Jurkat, Clone E6-1 (cell line): ENCODE results near the gene EDAR.
A peak's percentile ranks its signal among the peaks of the same experiment; 100 is the strongest.

Source experiments
- DNase-seq: peaks from one replicate; pipeline ENCODE4 v3.0.0-alpha.2; 2011; ENCODE audit warnings: low read depth, low spot score
- H3K4me3 ChIP-seq: 2 replicates; pipeline ENCODE4 v1.5.1; 2011; ENCODE audit warnings: mild to moderate bottlenecking, low read length, control low read depth, moderate library complexity

The EDAR gene

DNA sequence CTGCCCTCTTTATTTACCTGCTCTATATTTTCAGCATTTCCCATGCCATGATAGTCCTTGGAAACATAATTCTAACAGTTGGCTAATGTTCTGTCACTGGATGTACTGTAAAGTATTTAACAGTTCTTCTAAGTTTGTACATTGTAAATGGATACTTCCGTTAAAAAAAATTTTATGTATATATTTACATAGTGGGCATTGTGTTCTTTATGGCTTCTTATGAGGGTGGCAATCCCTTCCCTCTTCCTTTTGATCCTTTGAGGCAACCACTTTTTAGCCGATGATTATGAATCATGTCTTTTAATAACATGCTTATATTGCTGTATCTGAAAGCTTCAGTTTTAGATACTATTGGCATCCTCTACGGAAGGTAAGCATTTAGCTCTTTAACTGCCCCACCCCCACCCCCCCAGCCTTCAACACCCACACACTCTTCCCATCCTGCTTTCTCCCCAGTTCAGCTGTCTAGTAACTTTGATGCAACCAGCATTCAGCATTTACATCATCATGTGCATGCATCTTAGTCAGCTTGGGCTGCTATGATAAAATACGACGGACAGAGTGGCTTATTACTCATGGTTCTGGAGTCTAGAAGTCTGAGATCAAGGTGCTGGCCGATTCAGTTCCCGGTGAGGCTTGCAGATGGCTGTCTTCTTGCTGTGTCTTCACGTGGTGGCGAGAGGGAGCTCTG, 21.0 kb upstream of the EDAR start:
- H3K4me3 ChIP-seq, result no peak overlapping the region
- no peak for DNase-seq

GRCh38 chr2:109006971-109007370, 18.0 kb upstream of the EDAR start:
- H3K4me3 ChIP-seq, result no peak overlapping the region
- DNase-seq, result no peak

GRCh38 chr2:109005686-109006204, 16.7 kb upstream of the EDAR start:
- H3K4me3 ChIP-seq, result no peak overlapping the region
- no peak for DNase-seq

- no peak overlapping the region for H3K4me3 ChIP-seq
- no peak for DNase-seq
Observed at GRCh38 chr2:109001201-109001600, 12.2 kb upstream of the EDAR start.

DNA sequence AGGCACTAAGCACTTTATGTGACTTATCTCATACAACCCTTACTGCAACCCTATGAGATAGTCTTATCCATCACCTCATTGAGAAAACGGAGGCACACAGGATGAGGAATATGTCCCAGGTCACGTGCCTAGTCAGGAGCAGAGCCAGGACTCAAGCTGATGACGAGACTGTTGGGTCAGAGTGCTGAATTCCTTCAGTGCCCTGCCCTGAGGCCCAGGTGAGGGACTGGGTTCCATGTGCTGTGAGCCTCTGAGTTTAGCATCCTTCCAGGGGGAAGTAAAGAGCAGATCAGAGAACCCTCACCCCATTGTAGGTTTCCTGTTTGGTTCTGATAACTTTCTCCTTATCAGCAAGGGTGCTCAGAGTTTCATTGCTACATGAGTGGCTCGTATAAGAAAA, 11.7 kb upstream of the EDAR start:
- H3K4me3 ChIP-seq, result no peak overlapping the region
- no peak for DNase-seq

GRCh38 chr2:108998911-108999310, 9.9 kb upstream of the EDAR start:
- DNase-seq, result no peak
- no peak overlapping the region for H3K4me3 ChIP-seq

DNA sequence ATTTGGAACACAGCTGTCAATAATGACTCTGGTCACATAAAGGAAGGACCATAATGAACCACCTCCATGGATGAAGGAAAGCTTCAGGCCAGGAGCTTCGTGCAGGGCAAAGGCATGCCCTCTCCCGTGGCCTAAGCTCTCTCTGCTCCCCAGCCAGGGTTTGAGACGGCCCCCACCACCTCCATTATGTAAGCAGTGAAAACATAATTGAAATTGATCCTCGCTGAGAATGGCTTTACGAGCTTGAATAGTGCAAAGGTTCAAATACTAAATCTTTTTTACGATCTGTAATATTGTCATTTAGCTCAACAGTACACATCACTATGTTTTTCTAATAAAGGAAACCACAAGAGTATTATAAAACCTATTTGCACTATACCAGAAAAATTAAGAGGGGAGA, 5.2 kb upstream of the EDAR start:
- no peak overlapping the region for H3K4me3 ChIP-seq
- no peak for DNase-seq

GRCh38 chr2:108993095-108993937, 4.3 kb upstream of the EDAR start:
- DNase-seq, result no peak
- no peak overlapping the region for H3K4me3 ChIP-seq

DNA sequence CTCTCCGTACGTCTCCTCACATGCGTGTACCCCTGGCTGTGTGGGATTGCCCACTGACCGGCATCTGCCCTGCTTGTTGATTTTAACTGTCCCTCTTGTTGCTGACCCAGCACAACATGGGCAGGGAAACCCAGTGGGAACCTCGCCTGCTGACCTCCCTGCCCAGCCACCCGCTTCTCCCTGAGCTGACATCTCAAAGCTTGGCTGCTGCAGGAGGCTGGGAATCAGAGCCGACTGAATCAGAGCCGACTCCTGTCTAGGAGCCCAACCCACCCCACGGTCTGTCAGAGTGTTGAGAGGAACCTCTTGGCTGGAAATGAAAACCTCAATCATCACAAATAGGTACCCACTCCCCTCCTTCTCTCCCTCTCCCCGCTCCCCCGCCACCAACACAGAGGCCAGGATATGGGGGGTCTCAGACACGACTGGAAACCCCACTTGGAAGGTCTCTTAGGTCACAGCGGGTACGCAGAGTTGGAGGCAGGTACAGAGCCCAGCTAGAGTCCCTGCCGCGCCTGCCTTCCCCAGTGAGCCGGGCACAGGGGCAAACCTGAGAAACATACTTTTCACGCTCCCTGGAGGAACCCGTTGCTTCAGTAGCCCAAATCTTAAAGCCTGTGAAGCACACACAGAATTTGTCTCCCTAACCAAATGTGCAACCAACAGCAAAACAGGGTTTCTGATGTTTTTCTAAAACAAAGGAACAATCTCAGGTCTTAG, 784 bp downstream of the EDAR start:
- H3K4me3 ChIP-seq, result no peak overlapping the region
- no peak for DNase-seq

DNA sequence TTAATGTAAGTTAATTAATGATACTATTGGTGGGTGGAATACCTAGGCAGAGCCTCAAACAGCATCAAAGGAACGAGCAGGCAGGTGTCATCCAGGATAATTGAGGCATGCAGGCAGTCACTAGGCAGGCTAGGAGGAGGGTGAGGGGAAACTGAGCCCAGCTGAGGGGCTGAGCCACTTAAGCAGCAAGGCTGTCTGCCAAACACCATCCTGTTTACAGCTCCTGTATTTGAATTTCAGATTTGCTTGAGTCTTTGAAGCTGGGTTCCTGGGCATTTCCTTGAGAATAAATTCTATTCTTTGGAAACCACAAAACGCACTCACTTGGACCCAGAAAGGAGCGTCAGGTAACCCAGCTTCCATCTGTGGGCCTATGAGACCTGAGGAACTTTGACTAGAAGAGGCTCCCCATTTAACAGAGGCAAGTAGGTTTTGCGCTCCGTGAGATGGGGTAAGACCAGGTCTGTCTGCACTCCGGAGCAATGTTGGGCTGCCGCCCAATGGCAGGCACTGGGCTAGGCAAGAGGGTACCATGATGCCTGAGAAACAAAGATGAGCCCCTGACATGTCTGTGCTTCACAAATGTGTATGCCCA, 2.0 kb downstream of the EDAR start:
- H3K4me3 ChIP-seq, result no peak overlapping the region
- peak; percentile 82 for DNase-seq

GRCh38 chr2:108983610-108984009, 5.4 kb downstream of the EDAR start:
- no peak overlapping the region for H3K4me3 ChIP-seq

GRCh38 chr2:108983061-108983460, 6.0 kb downstream of the EDAR start:
- H3K4me3 ChIP-seq, result no peak overlapping the region
- DNase-seq, result no peak

More at GRCh38 chr2:108983610-108984009, 5.4 kb downstream of the EDAR start:
- DNase-seq, result no peak

DNA sequence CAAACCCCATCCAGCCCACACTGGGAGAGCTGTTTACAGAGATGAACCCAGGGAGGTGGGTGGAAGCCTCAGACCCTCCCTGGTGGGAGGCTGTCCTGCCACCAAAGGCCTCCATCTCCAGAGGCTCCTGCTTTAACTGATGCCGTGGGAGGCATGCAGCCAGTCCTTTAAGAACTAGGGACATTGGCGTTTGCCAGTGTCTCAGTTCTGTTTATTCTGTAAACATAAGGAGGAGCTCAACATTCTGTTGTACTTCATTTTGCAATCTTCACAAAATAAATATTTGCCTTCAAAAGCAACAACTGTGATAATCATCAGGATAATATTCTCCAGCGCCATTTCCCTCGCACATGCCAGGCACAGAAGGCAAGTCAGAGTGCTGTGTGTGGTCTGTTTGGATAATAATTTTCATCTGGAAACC, 6.8 kb downstream of the EDAR start:
- DNase-seq, result no peak

DNA sequence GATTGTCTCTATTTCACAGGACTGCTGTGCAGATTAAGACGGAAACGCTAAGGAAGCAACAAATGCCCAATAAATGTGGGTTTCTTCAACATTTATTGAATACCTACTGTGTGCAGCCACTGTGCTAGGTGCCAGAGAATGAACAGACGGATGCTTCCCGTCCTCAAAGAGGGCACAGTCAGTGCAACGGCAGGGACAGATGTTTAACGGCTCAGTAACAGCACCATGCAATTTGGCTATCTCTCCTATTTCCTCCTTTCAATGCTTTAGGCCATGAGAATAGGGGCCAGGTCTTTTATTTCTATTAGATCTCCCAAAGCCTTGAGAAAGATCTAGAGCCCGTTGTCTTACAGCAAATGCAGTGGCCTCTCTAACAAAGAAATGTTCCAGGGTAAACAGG, 7.2 kb downstream of the EDAR start:
- no peak for DNase-seq
- no peak overlapping the region for H3K4me3 ChIP-seq

More for the DNA sequence above, 6.8 kb downstream of the EDAR start:
- no peak overlapping the region for H3K4me3 ChIP-seq

- H3K4me3 ChIP-seq, result no peak overlapping the region
- no peak for DNase-seq
Observed at GRCh38 chr2:108980076-108980475, 8.9 kb downstream of the EDAR start.

GRCh38 chr2:108979461-108979860, 9.6 kb downstream of the EDAR start:
- no peak overlapping the region for H3K4me3 ChIP-seq
- DNase-seq, result no peak

DNA sequence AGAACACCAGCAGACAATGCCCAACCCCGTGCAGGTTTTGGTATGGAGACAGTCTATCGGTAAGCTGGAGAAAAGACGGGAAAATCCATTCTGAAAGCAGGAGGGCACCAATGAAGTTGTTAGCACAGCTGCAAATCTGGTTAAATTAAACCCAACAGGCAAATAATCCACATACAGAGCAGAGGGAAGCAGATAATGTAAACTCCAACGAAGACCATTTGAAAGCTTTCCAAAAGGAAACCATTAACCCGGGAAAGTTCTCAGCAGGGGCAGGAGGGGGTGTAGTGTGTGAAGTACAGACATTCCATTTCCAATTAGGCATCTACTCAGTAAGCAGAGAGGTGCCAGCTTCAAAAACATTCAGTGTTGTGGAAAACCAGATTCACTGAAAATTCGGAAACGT, 10.3 kb downstream of the EDAR start:
- DNase-seq, result no peak
- H3K4me3 ChIP-seq, result no peak overlapping the region

DNA sequence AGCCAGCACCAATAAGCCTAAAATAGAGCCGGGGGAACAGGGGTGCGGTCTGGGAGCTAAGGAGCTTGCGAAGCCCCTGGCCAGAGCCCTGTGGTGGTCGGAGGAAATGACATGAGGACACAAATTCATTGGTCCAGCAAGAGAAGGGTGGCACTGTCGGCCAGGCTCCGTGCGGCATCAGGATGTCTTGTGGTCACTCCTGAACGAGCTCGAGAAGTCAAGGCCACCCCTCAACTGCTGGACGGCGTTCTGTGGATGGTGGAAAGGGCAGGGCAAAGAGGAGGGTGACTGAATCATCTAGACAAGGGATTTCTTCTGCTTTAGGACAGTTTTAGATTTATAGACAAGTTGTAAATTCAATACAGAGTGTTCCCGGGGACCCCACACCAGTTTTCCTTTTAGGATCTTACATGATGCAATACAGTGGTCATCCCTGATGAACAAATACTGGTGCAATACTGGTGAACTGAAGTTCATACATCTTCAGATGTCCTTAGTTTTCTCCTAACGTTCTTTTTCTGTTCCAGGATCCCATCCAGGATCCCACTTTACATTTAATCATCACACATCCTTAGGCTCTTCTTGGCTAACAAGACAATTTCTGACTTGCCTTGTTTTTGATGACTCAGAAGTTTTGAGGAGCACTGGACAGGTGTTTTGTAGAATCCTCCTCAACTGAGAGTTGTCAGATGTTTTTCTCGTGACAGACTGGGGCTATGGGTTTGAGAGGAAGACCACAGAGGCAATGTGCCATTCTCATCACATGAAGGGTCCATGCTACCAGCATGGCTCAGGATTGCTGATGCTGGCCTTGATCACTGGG, 13.2 kb downstream of the EDAR start:
- H3K4me3 ChIP-seq, result no peak overlapping the region
- DNase-seq, result no peak

GRCh38 chr2:108974674-108975073, 14.3 kb downstream of the EDAR start:
- H3K4me3 ChIP-seq, result no peak overlapping the region
- DNase-seq, result no peak
